Stimulated activated CD8-positive, alpha-beta memory T cell treated with anti-CD3 and anti-CD28 coated beads, Interleukin-7, amount 100 ng/mL, for 24 hours (primary cell): ENCODE results near the gene STXBP4.

Experiments used
- DNase-seq: peaks from one replicate; pipeline ENCODE4 v3.0.0-alpha.2; 2020; ENCODE audit warnings: low read depth

STXBP4 gene

GRCh38 chr17:55122114-55122513 lies 153.5 kb downstream of the STXBP4 start:
- DNase-seq, result no peak

GRCh38 chr17:55124730-55125360 lies 156.3 kb downstream of the STXBP4 start:
- no peak for DNase-seq

GRCh38 chr17:55133583-55133982 lies 165.0 kb downstream of the STXBP4 start:
- no peak for DNase-seq

- DNase-seq, result no peak
Observed at GRCh38 chr17:55134486-55135157, 166.1 kb downstream of the STXBP4 start.

- DNase-seq, result no peak
Observed at GRCh38 chr17:55140809-55141208, 172.2 kb downstream of the STXBP4 start.

GRCh38 chr17:55144518-55144917 lies 176.0 kb downstream of the STXBP4 start:
- DNase-seq, result no peak

GRCh38 chr17:55149485-55149884 lies 180.9 kb downstream of the STXBP4 start:
- no peak for DNase-seq

GRCh38 chr17:55152236-55152635 lies 183.7 kb downstream of the STXBP4 start:
- no peak for DNase-seq

GRCh38 chr17:55154101-55154500 lies 185.5 kb downstream of the STXBP4 start:
- DNase-seq, result no peak

- DNase-seq, result no peak
Observed at GRCh38 chr17:55155856-55156560, 187.4 kb downstream of the STXBP4 start.

GRCh38 chr17:55157165-55157564 lies 188.6 kb downstream of the STXBP4 start:
- DNase-seq, result no peak

- DNase-seq, result no peak
Observed at GRCh38 chr17:55158439-55158838, 189.9 kb downstream of the STXBP4 start.

- no peak for DNase-seq
Observed at GRCh38 chr17:55159251-55159650, 190.7 kb downstream of the STXBP4 start.

- no peak for DNase-seq
Observed at GRCh38 chr17:55160501-55160900, 191.9 kb downstream of the STXBP4 start.

- no peak for DNase-seq
Observed at GRCh38 chr17:55161935-55162555, 193.5 kb downstream of the STXBP4 start.

GRCh38 chr17:55162556-55162946 lies 194.0 kb downstream of the STXBP4 start:
- no peak for DNase-seq

GRCh38 chr17:55163408-55163807 lies 194.8 kb downstream of the STXBP4 start:
- DNase-seq, result no peak

- no peak for DNase-seq
Observed at GRCh38 chr17:55166506-55166905, 197.9 kb downstream of the STXBP4 start.

- DNase-seq, result no peak
Observed at GRCh38 chr17:55167024-55167725, 198.6 kb downstream of the STXBP4 start.

GRCh38 chr17:55168958-55169687 lies 200.6 kb downstream of the STXBP4 start:
- no peak for DNase-seq

GRCh38 chr17:55171634-55172328 lies 203.2 kb downstream of the STXBP4 start:
- DNase-seq, result no peak
